DND-41 (cell line): ENCODE measurements around the gene MRAP.

Source experiments
- EZH2 ChIP-seq: IDR thresholded peaks from 3 replicates; pipeline ENCODE4 v1.6.1; 2012; ENCODE audit warnings: borderline replicate concordance, low read depth, mild to moderate bottlenecking, moderate library complexity, low read length, inconsistent platforms; ENCODE audit not compliant: severe bottlenecking
- TF ChIP-seq, protein P1 (sequence below): IDR thresholded peaks from 2 replicates; pipeline ENCODE4 v1.5.1; 2012; ENCODE audit warnings: borderline replicate concordance, low read length, moderate library complexity, mild to moderate bottlenecking; ENCODE audit not compliant: poor library complexity, severe bottlenecking; ENCODE audit errors: extremely low read depth

DNA sequence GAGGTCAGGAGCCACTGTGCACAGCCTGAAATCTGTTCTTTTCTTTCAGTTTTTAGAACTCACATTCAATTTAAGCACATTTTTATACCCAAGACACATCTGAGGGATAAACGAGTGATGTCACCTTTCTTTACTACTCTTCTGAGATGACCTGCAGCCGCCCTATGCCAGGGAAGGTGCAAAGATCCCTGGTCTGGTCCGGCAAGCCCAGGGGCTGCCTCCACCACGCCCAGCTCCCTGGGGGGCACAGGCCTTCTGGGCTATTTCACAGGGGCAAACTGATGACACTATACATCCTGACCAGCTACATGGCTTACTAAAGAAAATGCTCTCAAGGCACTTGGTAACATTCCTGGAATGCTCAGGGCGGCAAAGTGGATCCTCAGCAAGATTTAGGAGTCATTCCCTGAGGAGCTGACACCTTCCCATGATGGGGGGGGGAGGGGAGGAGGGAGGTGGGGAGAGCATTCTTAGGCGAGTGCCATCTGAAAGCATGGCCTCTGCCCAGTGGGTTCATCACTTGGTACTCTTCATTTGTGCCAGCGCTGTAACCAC is 11.3 kb downstream of the MRAP start:
- TF ChIP-seq, protein P1, sequence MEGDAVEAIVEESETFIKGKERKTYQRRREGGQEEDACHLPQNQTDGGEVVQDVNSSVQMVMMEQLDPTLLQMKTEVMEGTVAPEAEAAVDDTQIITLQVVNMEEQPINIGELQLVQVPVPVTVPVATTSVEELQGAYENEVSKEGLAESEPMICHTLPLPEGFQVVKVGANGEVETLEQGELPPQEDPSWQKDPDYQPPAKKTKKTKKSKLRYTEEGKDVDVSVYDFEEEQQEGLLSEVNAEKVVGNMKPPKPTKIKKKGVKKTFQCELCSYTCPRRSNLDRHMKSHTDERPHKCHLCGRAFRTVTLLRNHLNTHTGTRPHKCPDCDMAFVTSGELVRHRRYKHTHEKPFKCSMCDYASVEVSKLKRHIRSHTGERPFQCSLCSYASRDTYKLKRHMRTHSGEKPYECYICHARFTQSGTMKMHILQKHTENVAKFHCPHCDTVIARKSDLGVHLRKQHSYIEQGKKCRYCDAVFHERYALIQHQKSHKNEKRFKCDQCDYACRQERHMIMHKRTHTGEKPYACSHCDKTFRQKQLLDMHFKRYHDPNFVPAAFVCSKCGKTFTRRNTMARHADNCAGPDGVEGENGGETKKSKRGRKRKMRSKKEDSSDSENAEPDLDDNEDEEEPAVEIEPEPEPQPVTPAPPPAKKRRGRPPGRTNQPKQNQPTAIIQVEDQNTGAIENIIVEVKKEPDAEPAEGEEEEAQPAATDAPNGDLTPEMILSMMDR, result no peak
- TF ChIP-seq EZH2, result no peak
